HCEC 1CT (cell line): ENCODE data around the gene CTNNA3.
A peak's percentile ranks its signal among the peaks of the same experiment; 100 is the strongest.
"Not testable (repeated sequence)": the region's sequence is repeated elsewhere in the genome, so short reads cannot be mapped to it uniquely, and the experiment has no call there.

Source experiments
- DNase-seq: peaks from one replicate; pipeline ENCODE4 v3.0.0-alpha.2; 2017

Gene CTNNA3

DNA sequence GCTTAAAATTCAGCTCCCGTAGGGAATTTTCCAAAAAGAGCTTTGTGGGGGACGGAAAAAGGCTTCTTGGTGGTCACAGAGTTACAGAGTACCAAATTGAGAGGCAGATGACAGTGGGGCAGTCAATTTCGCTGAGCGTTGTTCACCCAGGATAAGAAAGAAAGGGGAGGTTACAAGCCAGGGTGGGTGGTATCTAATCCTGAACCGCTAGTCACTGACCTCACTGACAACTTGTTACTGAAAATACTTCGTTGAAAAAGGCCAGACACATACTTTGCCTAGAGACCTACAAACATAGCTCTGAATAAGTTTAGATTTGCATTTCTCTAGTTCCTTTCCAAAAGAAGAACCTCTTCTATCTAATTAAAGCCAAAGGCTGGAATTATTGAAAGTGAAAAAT, at the start of gene CTNNA3:
Gene CTNNA3, minus strand, starts transcription at position 167 of the 400 bp plus-strand sequence.
- no peak for DNase-seq

DNA sequence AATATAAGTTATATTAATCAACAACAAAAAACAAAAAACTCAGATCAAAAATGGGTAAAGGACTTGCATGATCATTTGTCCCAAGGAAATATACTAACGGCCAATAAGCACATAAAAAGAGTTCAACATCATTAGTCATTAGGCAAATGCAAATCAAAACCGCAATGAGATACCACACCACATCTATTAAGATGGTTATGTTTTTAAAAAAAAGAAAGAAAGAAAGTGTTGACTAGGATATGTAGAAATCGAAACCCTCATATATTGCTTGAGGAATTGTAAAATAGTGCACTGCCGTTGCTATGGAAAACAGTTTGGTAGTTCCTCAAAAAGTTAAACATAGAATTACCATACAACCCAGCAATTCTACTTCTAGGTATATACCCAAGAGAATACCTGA, 39.4 kb upstream of the CTNNA3 start:
- DNase-seq, result no peak

DNA sequence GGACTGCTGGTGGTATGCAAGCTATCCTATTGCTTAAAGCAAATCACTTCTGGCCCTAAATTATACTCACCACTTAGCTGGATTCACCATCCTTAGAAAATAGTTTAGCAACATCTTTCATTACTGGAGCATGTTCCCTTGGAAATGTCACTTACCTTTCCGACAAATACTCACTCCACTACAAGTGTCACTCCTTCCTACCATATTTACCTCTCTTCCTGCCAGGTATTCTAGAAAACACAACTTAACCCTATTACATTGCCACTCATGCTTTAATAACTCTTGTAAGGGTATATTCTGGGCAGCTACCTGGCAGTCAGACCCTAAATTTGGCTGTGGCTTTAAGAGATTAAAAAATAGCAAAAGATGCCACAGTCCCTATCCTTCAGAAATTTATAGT, 37.5 kb upstream of the CTNNA3 start:
- DNase-seq, result no peak

DNA sequence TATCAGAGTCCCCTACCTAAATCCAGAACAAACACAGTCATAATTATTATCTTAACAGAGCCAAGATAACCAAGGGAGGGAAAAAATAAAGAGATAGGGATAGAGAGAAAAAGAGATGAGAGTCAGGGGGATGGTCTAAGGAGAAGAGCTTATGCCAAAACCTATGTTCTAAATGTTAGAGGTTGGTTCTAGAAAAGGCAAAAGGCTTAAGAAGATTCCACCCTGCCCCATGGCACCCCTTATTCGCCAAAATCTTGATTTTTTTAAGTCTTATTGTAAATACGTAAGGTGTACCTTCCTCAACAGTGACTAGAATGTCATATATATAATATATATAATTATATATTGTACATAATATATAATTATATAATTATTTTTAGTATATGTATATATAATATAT, 29.6 kb upstream of the CTNNA3 start:
- DNase-seq, result no peak

DNA sequence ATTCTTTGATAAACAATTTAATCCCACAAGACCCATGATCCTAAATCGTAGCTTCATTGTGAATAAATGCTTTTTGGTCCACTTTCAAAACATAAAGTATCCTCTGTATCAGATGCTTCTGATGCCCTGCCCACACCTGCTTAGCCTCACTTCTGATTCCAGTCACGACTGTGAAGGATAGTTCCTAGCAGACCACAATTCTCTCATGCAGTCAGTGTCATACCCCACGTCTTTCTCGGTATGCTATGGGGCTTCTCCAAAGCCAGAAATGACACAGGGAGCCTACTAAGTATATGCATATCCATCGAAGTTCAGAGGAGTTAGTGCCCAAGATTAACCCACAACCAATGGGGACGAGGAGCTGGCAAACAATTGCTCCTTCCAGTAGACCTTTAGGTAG, 27.6 kb upstream of the CTNNA3 start:
- DNase-seq, result no peak

DNA sequence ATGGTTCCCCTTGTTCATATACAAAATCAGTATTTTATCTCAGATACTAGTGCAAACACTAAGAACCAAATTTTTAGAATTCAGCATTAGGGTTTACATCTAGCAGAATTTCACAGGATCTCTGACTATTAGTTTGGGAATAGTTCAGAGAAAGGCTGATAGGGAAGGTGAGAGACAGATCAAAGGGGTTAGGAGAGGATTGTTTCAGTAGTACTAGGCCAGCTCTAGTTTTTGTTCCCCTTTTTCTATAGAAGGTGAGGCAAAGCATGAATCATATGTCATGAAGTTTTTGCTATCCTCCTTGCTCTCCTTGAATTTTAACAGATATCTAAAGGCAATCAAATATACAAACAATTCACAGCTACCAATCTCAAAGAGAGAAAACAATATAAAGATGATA, 26.1 kb upstream of the CTNNA3 start:
- DNase-seq, result no peak

DNA sequence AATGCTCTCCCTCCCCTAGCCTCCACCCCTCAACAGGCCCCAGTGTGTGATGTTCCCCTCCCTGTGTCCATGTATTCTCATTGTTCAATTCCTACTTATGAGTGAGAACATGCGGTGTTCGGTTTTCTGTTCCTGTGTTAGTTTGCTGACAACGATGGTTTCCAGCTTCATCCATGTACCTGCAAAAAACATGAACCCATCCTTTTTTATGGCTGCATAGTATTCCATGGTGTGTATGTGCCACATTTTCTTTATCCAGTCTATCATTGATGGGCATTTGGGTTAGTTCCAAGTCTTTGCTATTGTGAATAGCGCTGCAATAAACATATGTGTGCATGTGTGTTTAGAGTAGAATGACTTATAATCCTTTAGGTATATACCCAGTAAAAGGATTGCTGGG, 20.5 kb upstream of the CTNNA3 start:
- DNase-seq, result not testable (repeated sequence)

DNA sequence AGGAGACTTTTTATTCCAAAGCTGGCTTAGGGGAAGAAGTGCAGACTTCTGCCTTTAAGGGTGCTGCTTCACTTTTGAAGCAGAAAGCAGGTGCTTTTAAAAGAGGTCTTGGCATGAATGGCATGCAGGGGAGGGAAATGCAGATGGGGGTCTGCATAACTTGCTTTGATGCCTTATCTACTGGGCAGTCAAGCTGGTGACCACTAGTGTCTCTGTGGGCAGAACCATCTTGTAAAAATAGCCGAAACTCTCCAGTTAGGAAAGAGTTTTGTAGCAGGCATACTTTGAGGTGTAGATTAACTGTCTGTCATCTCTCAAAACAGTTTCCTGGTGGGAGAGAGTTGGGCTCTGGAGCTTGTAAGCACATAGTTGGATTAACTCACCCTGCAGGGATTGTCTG, 9.9 kb upstream of the CTNNA3 start:
- no peak for DNase-seq

DNA sequence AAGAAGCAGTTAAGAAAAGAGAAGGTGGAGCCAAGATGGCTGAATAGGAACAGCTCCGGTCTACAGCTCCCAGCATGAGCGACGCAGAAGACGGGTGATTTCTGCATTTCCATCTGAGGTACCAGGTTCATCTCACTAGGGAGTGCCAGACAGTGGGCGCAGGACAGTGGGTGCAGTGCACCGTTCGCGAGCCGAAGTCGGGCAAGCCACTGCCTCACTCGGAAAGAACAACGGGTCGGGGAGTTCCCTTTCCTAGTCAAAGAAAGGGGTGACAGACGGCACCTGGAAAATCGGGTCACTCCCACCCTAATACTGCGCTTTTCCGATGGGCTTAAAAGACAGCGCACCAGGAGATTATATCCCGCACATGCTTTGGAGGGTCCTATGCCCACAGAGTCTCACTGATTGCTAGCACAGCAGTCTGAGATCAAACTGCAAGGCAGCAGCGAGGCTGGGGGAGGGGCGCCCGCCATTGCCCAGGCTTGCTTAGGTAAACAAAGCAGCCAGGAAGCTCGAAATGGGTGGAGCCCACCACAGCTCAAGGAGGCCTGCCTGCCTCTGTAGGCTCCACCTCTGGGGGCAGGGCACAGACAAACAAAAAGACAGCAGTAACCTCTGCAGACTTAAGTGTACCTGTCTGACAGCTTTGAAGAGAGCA, 3.7 kb upstream of the CTNNA3 start:
- not testable (repeated sequence) for DNase-seq

DNA sequence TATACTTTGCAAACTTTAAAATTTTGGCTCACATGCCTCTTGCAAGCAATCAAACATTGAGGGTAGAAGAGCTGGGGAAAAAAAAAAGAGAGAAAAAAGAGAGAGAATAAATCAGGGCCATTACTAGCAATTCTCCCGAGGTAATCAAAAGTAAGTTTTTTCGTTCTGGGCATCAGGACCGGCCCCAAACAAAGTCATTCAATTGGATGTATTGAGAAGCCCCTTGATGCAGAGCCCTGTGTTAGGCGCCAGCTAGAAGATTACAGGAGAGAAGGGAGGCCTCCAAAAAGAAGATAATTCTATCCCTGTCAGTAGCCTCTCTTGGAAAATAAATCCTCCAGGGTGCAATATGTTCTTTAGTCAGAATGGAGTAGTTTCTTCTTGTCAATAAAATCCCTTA, 2.2 kb upstream of the CTNNA3 start:
- no peak for DNase-seq

DNA sequence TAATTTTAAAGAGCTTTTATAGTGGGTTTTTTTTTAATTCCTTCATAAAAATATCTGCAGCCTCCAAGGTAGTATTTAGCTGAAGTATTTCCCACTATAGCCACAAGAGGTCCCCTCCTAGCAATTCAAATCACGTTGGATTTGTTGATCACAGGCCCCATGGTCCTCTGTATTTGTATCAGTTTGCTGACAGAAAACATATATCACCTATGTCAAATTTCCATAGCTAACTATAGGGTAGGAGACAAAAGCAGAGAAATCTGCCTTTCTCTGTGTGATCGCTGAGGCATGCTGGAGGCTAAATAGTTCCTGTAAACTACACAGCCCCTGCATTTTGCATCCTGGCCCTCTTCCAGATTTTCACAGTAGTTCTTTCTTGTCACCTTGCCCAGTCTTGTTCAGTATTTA, 1.7 kb upstream of the CTNNA3 start:
- peak; percentile 24 for DNase-seq

DNA sequence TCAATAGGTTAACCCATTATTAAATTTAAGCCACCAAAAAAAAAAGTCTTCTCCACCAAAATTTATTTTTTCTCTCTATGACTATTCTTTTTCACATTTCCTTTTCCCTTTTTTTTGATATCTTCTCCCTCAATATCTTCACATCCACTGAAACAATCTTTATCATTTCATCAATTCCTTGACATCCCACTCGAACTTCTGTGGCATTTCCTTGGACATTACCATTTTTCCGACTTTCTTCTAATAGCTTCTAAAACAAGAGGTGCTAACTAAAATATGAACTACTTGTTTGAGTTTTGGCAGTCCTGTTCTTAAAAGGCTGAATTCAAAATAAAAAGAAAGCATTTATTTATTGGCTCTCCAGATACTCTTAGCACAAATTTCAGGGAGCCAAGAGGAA, 684 bp upstream of the CTNNA3 start:
- no peak for DNase-seq

DNA sequence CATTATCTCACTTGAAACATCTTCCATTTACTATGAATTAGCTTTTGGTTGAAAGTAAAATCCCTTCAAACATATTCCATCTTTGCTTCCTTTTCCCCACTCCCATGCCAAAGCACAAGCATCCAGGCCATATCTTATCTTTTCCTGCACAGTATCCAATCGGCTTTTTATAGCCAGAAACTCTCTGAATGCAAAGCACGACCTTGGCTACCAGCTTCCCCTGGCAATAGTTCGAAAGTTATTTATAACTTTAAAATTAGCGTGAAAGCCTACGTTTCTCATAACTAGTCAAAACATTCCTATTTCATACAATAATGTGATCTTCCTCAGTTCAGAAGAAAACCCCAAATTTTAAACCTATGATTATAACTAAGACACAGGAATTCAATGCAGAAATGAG, 440 bp downstream of the CTNNA3 start:
- no peak for DNase-seq

DNA sequence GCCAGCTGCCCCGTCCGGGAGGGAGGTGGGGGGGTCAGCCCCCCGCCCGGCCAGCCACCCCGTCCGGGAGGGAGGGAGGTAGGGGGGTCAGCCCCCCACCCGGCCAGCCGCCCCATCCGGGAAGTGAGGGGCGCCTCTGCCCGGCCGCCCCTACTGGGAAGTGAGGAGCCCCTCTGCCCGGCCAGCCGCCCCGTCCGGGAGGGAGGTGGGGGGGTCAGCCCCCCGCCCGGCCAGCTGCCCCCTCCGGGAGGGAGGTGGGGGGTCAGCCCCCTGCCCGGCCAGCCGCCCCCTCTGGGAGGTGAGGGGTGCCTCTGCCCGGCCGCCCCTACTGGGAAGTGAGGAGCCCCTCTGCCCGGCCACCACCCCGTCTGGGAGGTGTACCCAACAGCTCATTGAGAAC, 4.1 kb downstream of the CTNNA3 start:
- not testable (repeated sequence) for DNase-seq

DNA sequence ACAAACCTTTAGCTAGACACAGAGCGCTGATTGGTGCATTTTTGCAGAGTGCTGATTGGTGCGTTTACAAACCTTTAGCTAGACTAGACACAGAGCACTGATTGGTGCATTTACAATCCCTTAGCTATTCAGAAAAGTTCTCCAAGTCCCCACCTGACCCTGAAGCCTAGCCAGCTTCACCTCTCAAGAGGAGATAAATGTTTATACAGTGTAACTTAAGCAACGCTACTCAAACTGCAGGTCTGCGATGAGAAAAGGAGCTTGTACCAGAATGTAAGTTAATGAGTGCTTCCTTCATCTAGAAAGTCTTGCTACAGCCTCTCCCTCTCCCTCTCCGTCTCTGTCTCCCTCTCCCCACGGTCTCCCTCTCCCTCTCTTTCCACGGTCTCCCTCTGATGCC, 5.5 kb downstream of the CTNNA3 start:
- not testable (repeated sequence) for DNase-seq

DNA sequence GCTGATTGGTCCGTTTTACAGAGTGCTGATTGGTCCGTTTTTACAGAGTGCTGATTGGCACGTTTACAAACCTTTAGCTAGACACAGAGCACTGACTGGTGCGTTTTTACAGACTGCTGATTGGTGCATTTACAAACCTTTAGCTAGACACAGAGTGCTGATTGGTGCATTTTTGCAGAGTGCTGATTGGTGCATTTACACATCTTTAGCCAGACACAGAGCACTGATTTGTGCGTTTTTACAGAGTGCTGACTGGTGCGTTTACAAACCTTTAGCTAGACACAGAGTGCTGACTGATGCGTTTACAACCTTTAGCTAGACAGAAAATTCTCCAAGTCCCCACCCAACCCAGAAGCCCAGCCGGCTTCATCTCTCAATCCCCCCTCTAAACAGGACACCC, 11.9 kb downstream of the CTNNA3 start:
- not testable (repeated sequence) for DNase-seq

DNA sequence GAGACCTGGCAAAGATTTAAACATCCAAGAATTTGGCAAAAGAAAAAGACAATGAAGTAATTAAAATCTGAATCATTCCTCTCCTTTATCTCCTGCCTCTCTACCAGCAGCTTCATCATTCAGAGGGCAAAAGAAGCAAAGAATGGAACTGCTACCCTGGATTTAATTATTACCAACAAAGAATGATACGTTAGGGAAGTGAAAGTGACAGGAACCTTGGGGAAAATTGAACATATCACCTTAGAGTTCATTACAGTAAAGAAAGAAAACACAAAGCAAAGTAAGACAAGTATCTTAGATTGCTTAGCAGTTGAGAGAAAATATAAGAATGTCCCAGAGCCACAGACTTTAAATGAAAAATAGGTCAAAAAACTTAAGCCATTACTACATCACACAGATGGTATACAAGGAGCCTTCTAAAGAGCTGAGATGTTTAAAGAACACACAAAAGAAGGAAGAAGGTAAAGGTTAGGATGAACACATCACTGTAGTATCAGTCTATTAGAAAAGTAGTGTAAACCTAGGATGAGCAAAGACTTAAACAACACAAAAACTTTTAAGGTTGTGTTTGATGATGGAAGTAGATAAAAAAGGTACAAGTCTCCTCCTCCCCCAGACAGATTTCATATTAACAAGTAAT, 17.5 kb downstream of the CTNNA3 start:
- DNase-seq, result no peak

DNA sequence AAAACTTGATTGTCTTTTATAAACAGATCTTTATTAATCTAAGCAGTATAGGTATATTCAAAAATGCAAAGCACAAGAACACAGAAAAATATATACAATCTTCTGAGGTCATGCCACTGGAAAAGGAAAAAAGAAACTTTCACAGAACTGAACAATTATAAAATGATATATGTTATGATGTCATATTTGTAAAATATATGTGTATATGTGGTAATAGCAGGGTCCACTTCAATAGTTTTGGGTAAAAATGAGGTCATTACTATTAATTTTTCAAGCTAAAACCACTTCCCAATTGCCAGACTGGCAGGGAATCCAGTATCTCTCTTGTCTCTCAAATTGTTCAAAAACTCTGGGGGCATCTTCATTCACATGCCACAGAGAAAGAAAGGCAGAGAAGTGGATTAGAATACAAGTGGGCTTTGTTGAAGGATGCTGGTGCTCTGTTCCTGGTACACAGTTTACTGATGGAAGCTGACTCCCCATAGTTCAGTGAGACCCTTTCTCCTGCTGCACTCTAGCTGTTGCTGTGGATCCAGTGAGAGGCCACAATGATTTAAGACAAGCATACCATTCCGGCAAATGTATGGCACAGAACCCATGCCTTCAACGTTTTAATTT, 19.7 kb downstream of the CTNNA3 start:
- no peak for DNase-seq

DNA sequence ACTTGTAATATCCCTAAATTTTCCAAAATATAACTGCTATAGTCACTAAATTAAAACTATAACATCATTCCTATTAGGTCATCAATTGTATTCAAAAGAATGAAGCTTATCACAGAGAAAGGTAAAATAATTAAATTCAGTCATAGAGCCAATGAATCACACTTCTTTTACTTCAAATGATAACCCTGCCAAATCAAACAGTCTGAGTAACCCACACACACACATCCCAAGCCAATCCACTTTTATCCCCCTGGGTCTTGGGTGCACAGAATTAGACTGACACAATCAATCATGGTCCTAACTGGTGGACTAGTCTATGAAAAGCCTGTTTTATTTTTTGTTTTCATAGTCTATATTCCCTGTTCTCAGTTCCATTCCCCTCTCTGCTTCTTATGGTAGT, 25.6 kb downstream of the CTNNA3 start:
- DNase-seq, result no peak

DNA sequence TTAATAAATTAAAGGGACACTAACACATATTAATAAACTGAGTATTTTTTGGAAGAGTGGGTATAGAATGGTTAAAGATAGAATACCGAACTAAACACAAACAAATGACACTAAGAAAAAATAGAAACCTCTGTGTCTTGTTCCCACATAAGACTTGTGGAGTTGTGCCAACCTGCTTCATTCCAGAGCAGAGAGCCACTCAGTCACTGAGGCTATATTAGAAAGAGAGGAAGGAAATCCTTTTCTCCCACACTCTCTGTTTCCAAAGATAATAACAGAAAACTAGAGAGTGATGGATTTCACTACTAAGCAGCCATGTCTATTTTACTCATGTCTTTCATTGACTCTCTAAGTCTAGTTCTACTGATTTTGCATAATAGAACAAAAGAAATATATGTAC, 26.0 kb downstream of the CTNNA3 start:
- DNase-seq, result no peak

DNA sequence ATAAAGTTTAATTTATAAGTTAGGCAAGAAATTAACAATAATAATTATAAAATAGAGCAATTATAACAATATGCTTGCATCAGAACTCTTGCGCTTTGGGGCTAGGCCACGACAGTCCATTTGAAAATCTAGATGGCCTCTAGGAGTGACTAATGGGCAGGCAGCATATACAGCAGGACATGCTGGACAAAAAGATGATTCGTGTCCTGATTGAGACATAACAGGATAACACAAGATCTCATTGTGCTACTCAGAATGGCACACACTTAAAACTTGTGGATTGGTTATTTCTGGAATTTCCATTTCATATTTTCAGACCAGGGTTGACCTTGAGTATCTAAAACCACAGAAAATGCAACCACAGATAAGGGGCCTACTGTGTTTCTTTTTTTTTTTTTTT, 27.5 kb downstream of the CTNNA3 start:
- peak; percentile 39 for DNase-seq

DNA sequence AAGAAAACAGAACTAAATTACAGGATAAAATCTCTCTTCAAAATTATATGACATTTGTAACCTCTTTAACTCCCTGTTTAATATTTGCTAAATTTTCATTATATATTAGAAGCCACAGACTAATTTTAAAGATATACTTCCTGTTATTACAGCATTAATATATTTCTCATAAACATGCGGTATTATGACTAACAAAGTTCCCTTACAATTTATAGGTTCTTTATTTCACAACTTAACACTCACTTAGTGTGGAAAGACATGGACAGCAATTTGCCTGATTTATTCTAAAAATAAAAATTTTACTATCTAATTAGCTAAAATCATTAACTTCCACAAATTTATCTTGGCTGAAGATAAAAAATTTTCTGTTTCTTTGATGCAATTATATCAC, 29.0 kb downstream of the CTNNA3 start:
- DNase-seq, result peak; percentile 3

DNA sequence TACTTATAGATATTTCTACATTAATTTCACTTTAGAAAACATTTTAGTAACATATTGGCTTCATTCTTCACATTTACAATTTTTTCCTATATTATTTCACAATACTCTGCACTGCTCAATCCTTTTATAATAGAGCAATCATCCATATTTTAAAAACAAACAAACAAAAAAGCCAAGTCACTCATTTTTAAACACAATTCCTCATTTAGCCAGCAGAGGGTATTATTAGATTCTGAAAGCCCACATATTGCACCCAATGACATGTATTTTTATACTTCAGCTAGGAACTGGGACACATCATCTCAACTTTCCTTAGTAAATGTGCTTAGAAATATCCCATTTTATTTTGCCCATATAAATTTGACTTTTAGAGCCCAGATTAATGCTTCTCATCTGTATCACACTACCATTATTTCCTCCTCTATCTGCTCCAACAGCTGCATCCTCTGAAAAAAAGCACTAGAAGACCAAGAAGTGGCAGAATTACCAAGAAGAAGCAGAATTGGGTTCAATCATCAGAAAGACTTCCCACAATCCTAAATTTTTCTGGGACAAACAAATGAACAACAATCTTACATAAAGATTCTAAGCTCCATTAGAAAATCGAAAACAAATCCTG, 29.5 kb downstream of the CTNNA3 start:
- peak; percentile 48 for DNase-seq

DNA sequence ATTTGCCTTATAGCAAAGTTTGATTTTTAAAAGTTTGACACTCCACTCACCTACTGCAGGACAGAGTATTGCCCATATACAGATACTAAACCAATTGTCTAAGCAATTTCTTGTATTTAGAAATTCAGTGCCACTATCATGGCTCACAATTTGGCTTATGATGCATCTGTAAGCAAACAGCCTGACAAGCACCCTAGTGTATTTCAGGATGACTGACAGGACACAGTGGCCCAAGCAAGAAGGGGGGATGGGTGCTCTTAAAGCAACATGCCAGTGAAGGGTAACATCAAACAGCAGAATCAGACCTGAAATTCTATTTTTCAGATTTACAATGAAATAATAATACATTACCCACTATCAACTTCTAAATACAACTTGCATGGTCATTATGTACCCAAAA, 30.5 kb downstream of the CTNNA3 start:
- DNase-seq, result no peak
